DOHH2 (cell line): ENCODE results near the gene LMO7.

Source experiments
- H3F3A ChIP-seq: fragments of 200-600 bp; sonication (generic), shearing (Covaris generic); 2 replicates; pipeline ENCODE4 v1.6.0; 2016; ENCODE audit warnings: antibody characterized with exemption, mild to moderate bottlenecking; ENCODE audit not compliant: control insufficient read depth, insufficient read depth
- H3K27ac ChIP-seq: fragments of 200-600 bp; sonication (generic); 2 replicates; pipeline ENCODE4 v1.5.1; 2014; ENCODE audit warnings: low read depth, mild to moderate bottlenecking, low read length, moderate library complexity
- H3K27me3 ChIP-seq: fragments of 200-600 bp; sonication (generic); 2 replicates; pipeline ENCODE4 v1.6.1; 2014; ENCODE audit warnings: mild to moderate bottlenecking, low read length, mixed read lengths; ENCODE audit not compliant: control insufficient read depth
- H3K36me3 ChIP-seq: fragments of 200-600 bp; sonication (generic); 2 replicates; pipeline ENCODE4 v1.6.1; 2014; ENCODE audit warnings: mild to moderate bottlenecking, low read length, moderate library complexity, mixed read lengths; ENCODE audit not compliant: control insufficient read depth
- H3K4me1 ChIP-seq: fragments of 200-600 bp; sonication (generic); 2 replicates; pipeline ENCODE4 v1.6.1; 2014; ENCODE audit warnings: mild to moderate bottlenecking, low read length, mixed read lengths; ENCODE audit not compliant: control insufficient read depth
- H3K4me2 ChIP-seq: fragments of 200-600 bp; sonication (generic); 2 replicates; pipeline ENCODE4 v1.6.0; 2014; ENCODE audit warnings: mild to moderate bottlenecking, low read length, moderate library complexity
- H3K4me3 ChIP-seq: fragments of 200-600 bp; sonication (generic); 2 replicates; pipeline ENCODE4 v1.5.1; 2014; ENCODE audit warnings: mild to moderate bottlenecking, low read length, mixed read lengths
- H3K79me2 ChIP-seq: fragments of 200-600 bp; sonication (generic); 2 replicates; pipeline ENCODE4 v1.6.1; 2014; ENCODE audit warnings: mild to moderate bottlenecking, low read length, mixed read lengths; ENCODE audit not compliant: control insufficient read depth
- H3K9me2 ChIP-seq: fragments of 200-600 bp; sonication (generic); replicated peaks from 2 replicates; pipeline ENCODE4 v1.6.1; 2014; ENCODE audit warnings: mild to moderate bottlenecking, low read length, mixed read lengths; ENCODE audit not compliant: control insufficient read depth
- H3K9me3 ChIP-seq: fragments of 200-600 bp; sonication (generic); 2 replicates; pipeline ENCODE4 v1.6.1; 2014; ENCODE audit warnings: antibody characterized with exemption, low read length, mixed read lengths; ENCODE audit not compliant: control insufficient read depth, insufficient read depth
- H4K20me1 ChIP-seq: fragments of 200-600 bp; sonication (generic); 2 replicates; pipeline ENCODE4 v1.6.0; 2014; ENCODE audit warnings: low read depth, mild to moderate bottlenecking, antibody characterized with exemption, low read length, moderate library complexity; ENCODE audit not compliant: control insufficient read depth, insufficient read depth
- EZH2phosphoT487 ChIP-seq: fragments of 200-600 bp; sonication (generic); IDR thresholded peaks from 2 replicates; pipeline ENCODE4 v1.6.1; 2017; ENCODE audit warnings: borderline replicate concordance, mild to moderate bottlenecking, antibody characterized with exemption, low read length, moderate library complexity, mixed read lengths
- TF ChIP-seq, protein P1 (sequence below): fragments of 200-600 bp; sonication (generic); IDR thresholded peaks from one replicate; pipeline ENCODE4 v1.5.1; 2014; ENCODE audit warnings: antibody characterized with exemption, mild to moderate bottlenecking, low read depth, low read length; ENCODE audit not compliant: poor library complexity, severe bottlenecking

Gene LMO7

GRCh38 chr13:75766636-75767035 lies 130.5 kb downstream of the LMO7 start:
- H3K4me1 ChIP-seq = no peaks in the 10 kb centered on the region
- no peak overlapping the region for H3K4me3 ChIP-seq
- no peaks in the 10 kb centered on the region for H3K9me2 ChIP-seq
- no peaks in the 10 kb centered on the region for H4K20me1 ChIP-seq
- no peaks in the 10 kb centered on the region for H3K36me3 ChIP-seq
- no peak overlapping the region for H3K27ac ChIP-seq
- no peaks in the 10 kb centered on the region for H3K79me2 ChIP-seq
- H3K9me3 ChIP-seq = no peaks in the 10 kb centered on the region
- H3K27me3 ChIP-seq = no peaks in the 10 kb centered on the region
- no peak overlapping the region for H3K4me2 ChIP-seq
- TF ChIP-seq, protein P1, sequence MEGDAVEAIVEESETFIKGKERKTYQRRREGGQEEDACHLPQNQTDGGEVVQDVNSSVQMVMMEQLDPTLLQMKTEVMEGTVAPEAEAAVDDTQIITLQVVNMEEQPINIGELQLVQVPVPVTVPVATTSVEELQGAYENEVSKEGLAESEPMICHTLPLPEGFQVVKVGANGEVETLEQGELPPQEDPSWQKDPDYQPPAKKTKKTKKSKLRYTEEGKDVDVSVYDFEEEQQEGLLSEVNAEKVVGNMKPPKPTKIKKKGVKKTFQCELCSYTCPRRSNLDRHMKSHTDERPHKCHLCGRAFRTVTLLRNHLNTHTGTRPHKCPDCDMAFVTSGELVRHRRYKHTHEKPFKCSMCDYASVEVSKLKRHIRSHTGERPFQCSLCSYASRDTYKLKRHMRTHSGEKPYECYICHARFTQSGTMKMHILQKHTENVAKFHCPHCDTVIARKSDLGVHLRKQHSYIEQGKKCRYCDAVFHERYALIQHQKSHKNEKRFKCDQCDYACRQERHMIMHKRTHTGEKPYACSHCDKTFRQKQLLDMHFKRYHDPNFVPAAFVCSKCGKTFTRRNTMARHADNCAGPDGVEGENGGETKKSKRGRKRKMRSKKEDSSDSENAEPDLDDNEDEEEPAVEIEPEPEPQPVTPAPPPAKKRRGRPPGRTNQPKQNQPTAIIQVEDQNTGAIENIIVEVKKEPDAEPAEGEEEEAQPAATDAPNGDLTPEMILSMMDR = no peak
- TF ChIP-seq EZH2phosphoT487 = no peak
- H3F3A ChIP-seq = no peaks in the 10 kb centered on the region

- Histone ChIP-seq H3K9me3 (no peaks in the 10 kb centered on the region), H3K27ac (no peak overlapping the region), H3K36me3 (no peaks in the 10 kb centered on the region), H3F3A (no peaks in the 10 kb centered on the region), H3K79me2 (no peaks in the 10 kb centered on the region), H3K4me1 (no peaks in the 10 kb centered on the region), H3K4me3 (no peak overlapping the region), H3K27me3 (no peaks in the 10 kb centered on the region), H4K20me1 (no peaks in the 10 kb centered on the region), H3K9me2 (no peaks in the 10 kb centered on the region), H3K4me2 (no peak overlapping the region)
- no peak for TF ChIP-seq EZH2phosphoT487
- TF ChIP-seq, protein P1 = no peak
Measured at GRCh38 chr13:75769141-75769905, 133.2 kb downstream of the LMO7 start.

DNA sequence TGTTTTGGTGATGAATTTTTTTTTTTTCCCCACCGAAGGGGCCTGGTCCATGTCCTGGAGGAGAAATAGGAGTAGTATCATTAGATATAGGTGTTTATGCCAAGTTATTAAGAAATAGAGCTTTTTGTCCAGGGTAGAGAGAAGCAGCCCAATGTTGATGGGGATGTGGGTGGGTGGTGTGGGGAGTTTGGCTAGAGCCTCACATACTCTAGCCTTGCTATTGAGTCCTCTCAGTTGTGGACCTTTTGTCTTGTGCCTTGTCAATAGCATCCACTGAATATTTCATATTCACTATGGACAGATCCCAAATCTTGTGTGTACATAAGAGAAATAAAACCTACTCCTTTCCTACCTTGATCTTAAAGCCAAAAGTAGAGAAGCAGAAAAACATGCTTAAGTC lies 134.0 kb downstream of the LMO7 start:
- Histone ChIP-seq H3K36me3 (no peaks in the 10 kb centered on the region), H3K4me1 (no peaks in the 10 kb centered on the region), H3K27ac (no peak overlapping the region), H3K9me2 (no peaks in the 10 kb centered on the region), H3K4me2 (no peak overlapping the region), H3K79me2 (no peaks in the 10 kb centered on the region), H3K27me3 (no peaks in the 10 kb centered on the region), H3F3A (no peaks in the 10 kb centered on the region), H3K4me3 (no peak overlapping the region), H4K20me1 (no peaks in the 10 kb centered on the region), H3K9me3 (no peaks in the 10 kb centered on the region)
- TF ChIP-seq EZH2phosphoT487 = no peak
- TF ChIP-seq, protein P1 = no peak
